Measurements from ENCODE around the gene LTB4R. TPM values are rescaled to one million over a fixed set of nuclear protein-coding genes. Genes with fewer than 3 reads are reported as not detected.

LTB4R gene
- total and polyA plus RNA-seq, 9 of the 15 experiments (the other 6 are each of a cell fraction or from before 2014, with no cell fraction given) = 0.38 to 10.5 (median 2.8) TPM

DNA sequence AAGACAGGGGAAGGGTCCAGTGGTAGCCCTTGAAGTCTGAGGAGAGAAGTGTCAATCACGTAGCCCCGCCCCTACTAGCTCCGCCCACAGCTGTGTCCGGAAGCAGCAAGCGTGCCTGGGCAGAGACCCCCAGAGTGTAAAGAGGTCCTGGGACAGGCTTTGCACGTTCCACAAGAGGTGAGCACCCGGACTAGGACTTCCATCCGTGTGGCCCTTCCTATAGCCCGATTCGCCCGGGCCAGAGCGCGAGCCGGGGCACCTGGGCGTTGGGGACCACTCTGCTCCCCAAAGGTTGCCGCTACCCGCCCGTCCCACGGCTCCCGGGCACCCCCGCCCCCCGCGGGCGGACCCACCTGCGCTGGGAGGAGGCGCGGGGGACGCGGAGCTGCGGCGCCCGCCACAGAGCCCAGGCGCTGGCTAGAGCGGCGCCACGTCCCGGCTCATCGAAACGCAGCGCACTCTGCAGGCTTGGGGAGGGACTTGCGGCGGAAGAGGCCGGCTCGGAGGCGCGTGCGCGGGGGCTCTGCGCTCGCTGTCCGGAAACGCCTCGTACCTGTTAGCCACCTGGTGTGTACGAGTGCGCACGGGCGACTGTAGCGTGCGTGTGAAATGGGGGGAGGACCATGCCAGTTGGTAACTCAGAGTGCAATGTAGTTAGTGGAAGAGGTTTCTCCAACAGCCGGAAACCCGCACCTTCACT is 40.0 kb upstream of the LTB4R start, which contains the start of gene RABGGTA (continued):
- TF ChIP-seq SMC3 (conservative IDR thresholded peaks at IDR 0.05; ENCODE audit: insufficient read depth, low read depth, low read length) (0 out of 2 replicates have a peak, but pooled peaks have one; percentile 18), FUS (optimal IDR thresholded peaks at IDR 0.05; ENCODE audit: low read depth, low read length) (no peak), BRCA1 (IDR thresholded peaks at IDR 0.05) (no peak), BRCA1 (CRISPR knock-in tag; IDR thresholded peaks at IDR 0.05) (no peak), ZNF398 (CRISPR knock-in tag; IDR thresholded peaks at IDR 0.05) (no peak), YY1 (IDR thresholded peaks at IDR 0.05; ENCODE audit: borderline replicate concordance in 1 of 3, control insufficient read depth in 1 of 3, extremely low read depth in 1 of 3, insufficient read depth in 3 of 3, insufficient read length in 1 of 3, insufficient replicate concordance in 2 of 3, low read depth in 1 of 3, low read length in 2 of 3) (peak in 2 of 3 experiments; percentile 32 to 62), SMARCE1 (IDR thresholded peaks at IDR 0.05) (no peak), MTF1 (CRISPR knock-in tag; IDR thresholded peaks at IDR 0.05; ENCODE audit: borderline replicate concordance) (no peak), SRSF3 (IDR thresholded peaks at IDR 0.05; ENCODE audit: insufficient read depth, low read length) (no peak), NR2F6 (CRISPR knock-in tag; IDR thresholded peaks at IDR 0.05) (no peak), MCM5 (IDR thresholded peaks at IDR 0.05; ENCODE audit: low read depth) (no peak), CCNT2 (IDR thresholded peaks at IDR 0.05; ENCODE audit: borderline replicate concordance, extremely low read depth, insufficient read length, low read depth, low read length) (peak; percentile 88), C11orf30 (IDR thresholded peaks at IDR 0.05; ENCODE audit: low read depth) (peak; percentile 39; the same call in 1 of the 2 replicates), CEBPG (CRISPR knock-in tag; IDR thresholded peaks at IDR 0.05) (no peak), CEBPG (tag; conservative IDR thresholded peaks at IDR 0.05 in 1 of 2, IDR thresholded peaks at IDR 0.05 in 1 of 2) (no peak), SOX6 (IDR thresholded peaks at IDR 0.05) (peak; percentile 54), KLF13 (tag; IDR thresholded peaks at IDR 0.05; ENCODE audit: borderline replicate concordance, low read depth) (0 out of 2 replicates have a peak, but pooled peaks have one; percentile 54), FOXM1 (IDR thresholded peaks at IDR 0.05; ENCODE audit: low read depth) (no peak), FOXM1 (CRISPR knock-in tag; IDR thresholded peaks at IDR 0.05; ENCODE audit: low read depth) (0 out of 2 replicates have a peak, but pooled peaks have one; percentile 50), ZSCAN32 (CRISPR knock-in tag; IDR thresholded peaks at IDR 0.05) (no peak), ILK (tag; IDR thresholded peaks at IDR 0.05; ENCODE audit: borderline replicate concordance, low read depth) (no peak)
- TF ChIP-seq, protein P1, sequence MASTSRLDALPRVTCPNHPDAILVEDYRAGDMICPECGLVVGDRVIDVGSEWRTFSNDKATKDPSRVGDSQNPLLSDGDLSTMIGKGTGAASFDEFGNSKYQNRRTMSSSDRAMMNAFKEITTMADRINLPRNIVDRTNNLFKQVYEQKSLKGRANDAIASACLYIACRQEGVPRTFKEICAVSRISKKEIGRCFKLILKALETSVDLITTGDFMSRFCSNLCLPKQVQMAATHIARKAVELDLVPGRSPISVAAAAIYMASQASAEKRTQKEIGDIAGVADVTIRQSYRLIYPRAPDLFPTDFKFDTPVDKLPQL (IDR thresholded peaks at IDR 0.05; ENCODE audit: extremely low read depth, insufficient read length) = no peak
- TF ChIP-seq, protein P2, sequence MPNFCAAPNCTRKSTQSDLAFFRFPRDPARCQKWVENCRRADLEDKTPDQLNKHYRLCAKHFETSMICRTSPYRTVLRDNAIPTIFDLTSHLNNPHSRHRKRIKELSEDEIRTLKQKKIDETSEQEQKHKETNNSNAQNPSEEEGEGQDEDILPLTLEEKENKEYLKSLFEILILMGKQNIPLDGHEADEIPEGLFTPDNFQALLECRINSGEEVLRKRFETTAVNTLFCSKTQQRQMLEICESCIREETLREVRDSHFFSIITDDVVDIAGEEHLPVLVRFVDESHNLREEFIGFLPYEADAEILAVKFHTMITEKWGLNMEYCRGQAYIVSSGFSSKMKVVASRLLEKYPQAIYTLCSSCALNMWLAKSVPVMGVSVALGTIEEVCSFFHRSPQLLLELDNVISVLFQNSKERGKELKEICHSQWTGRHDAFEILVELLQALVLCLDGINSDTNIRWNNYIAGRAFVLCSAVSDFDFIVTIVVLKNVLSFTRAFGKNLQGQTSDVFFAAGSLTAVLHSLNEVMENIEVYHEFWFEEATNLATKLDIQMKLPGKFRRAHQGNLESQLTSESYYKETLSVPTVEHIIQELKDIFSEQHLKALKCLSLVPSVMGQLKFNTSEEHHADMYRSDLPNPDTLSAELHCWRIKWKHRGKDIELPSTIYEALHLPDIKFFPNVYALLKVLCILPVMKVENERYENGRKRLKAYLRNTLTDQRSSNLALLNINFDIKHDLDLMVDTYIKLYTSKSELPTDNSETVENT (CRISPR knock-in tag; IDR thresholded peaks at IDR 0.05) = peak; percentile 99

Measured in K562 (cell line).